H9 (cell line): Measurements from ENCODE around the gene PEAK3. TPM values are rescaled to one million over a fixed set of nuclear protein-coding genes. Genes with fewer than 3 reads are reported as not detected.

Source experiments
- DNase-seq: peaks from one replicate; pipeline ENCODE4 v3.0.0-alpha.2; 2017
- H2AFZ ChIP-seq: one replicate; pipeline ENCODE4 v1.6.1; 2013; ENCODE audit warnings: mild to moderate bottlenecking, low read length, control low read depth, moderate library complexity
- H2AK5ac ChIP-seq: 2 replicates; pipeline ENCODE4 v1.6.1; 2013; ENCODE audit warnings: low read length, control low read depth, mixed read lengths; ENCODE audit not compliant: insufficient read length
- H2BK120ac ChIP-seq: one replicate; pipeline ENCODE4 v1.6.1; 2013; ENCODE audit warnings: low read depth, mild to moderate bottlenecking, low read length, control low read depth, inconsistent platforms; ENCODE audit not compliant: poor library complexity, severe bottlenecking
- H2BK12ac ChIP-seq: 2 replicates; pipeline ENCODE4 v1.6.1; 2013; ENCODE audit warnings: low read length, control low read depth, mixed read lengths, low read depth; ENCODE audit not compliant: insufficient read length
- H2BK15ac ChIP-seq: 2 replicates; pipeline ENCODE4 v1.6.1; 2013; ENCODE audit warnings: low read depth, low read length, control low read depth
- H2BK20ac ChIP-seq: one replicate; pipeline ENCODE4 v1.6.1; 2013; ENCODE audit warnings: low read depth, mild to moderate bottlenecking, low read length, control low read depth, inconsistent platforms; ENCODE audit not compliant: poor library complexity, severe bottlenecking
- H2BK5ac ChIP-seq: 2 replicates; pipeline ENCODE4 v1.6.1; 2013; ENCODE audit warnings: low read length, control low read depth, mixed read lengths; ENCODE audit not compliant: insufficient read length
- H3K14ac ChIP-seq: 2 replicates; pipeline ENCODE4 v1.6.1; 2013; ENCODE audit warnings: low read length, control low read depth; ENCODE audit not compliant: insufficient read depth
- H3K18ac ChIP-seq: 2 replicates; pipeline ENCODE4 v1.6.1; 2013; ENCODE audit warnings: low read depth, mild to moderate bottlenecking, mixed read lengths, low read length, control low read depth; ENCODE audit not compliant: insufficient read length
- H3K23ac ChIP-seq: 2 replicates; pipeline ENCODE4 v1.6.1; 2013; ENCODE audit warnings: low read length, control low read depth, mixed read lengths, low read depth; ENCODE audit not compliant: insufficient read length
- H3K23me2 ChIP-seq: 2 replicates; pipeline ENCODE4 v1.6.1; 2013; ENCODE audit warnings: low read depth, mild to moderate bottlenecking, mixed read lengths, low read length, control low read depth; ENCODE audit not compliant: insufficient read length, poor library complexity, severe bottlenecking
- H3K27ac ChIP-seq: 2 replicates; pipeline ENCODE4 v1.5.1; 2013; ENCODE audit warnings: low read length, control low read depth, mixed read lengths, low read depth; ENCODE audit not compliant: insufficient read length
- H3K27me3 ChIP-seq: 2 replicates; pipeline ENCODE4 v1.6.1; 2013; ENCODE audit warnings: low read length, control low read depth, inconsistent platforms; ENCODE audit not compliant: insufficient read depth
- H3K4ac ChIP-seq: 2 replicates; pipeline ENCODE4 v1.6.1; 2013; ENCODE audit warnings: low read depth, mild to moderate bottlenecking, control low read depth, inconsistent platforms, low read length, moderate library complexity
- H3K4me1 ChIP-seq: 2 replicates; pipeline ENCODE4 v1.6.1; 2013; ENCODE audit warnings: low read length, control low read depth, inconsistent platforms; ENCODE audit not compliant: insufficient read depth
- H3K4me2 ChIP-seq: 2 replicates; pipeline ENCODE4 v1.6.1; 2013; ENCODE audit warnings: low read length, control low read depth, mixed read lengths; ENCODE audit not compliant: insufficient read length, insufficient read depth
- H3K56ac ChIP-seq: 2 replicates; pipeline ENCODE4 v1.6.1; 2013; ENCODE audit warnings: low read depth, mild to moderate bottlenecking, mixed read lengths, low read length, control low read depth; ENCODE audit not compliant: insufficient read length
- H3K79me1 ChIP-seq: 2 replicates; pipeline ENCODE4 v1.6.1; 2013; ENCODE audit warnings: low read depth, mild to moderate bottlenecking, moderate library complexity, low read length, control low read depth, inconsistent platforms; ENCODE audit not compliant: insufficient read depth, poor library complexity, severe bottlenecking
- H3K79me2 ChIP-seq: 2 replicates; pipeline ENCODE4 v1.6.1; 2013; ENCODE audit warnings: low read length, control low read depth, inconsistent platforms; ENCODE audit not compliant: insufficient read depth
- H3K9ac ChIP-seq: 2 replicates; pipeline ENCODE4 v1.6.1; 2013; ENCODE audit warnings: low read length, control low read depth, mixed read lengths; ENCODE audit not compliant: insufficient read length; ENCODE audit errors: extremely low read depth
- H3K9me3 ChIP-seq: one replicate; pipeline ENCODE4 v1.6.1; 2013; ENCODE audit warnings: low read depth, low read length, inconsistent platforms; ENCODE audit not compliant: control insufficient read depth
- H3T11ph ChIP-seq: one replicate; pipeline ENCODE4 v1.6.1; 2013; ENCODE audit warnings: mild to moderate bottlenecking, low read length, control low read depth, inconsistent platforms
- H4K20me1 ChIP-seq: one replicate; pipeline ENCODE4 v1.6.1; 2013; ENCODE audit not compliant: control insufficient read depth, insufficient read length, insufficient read depth
- H4K5ac ChIP-seq: 2 replicates; pipeline ENCODE4 v1.6.1; 2013; ENCODE audit warnings: low read depth, mild to moderate bottlenecking, mixed read lengths, low read length, control low read depth; ENCODE audit not compliant: insufficient read length
- H4K8ac ChIP-seq: replicated peaks from 2 replicates; pipeline ENCODE4 v1.6.1; 2013; ENCODE audit warnings: low read length, control low read depth, mixed read lengths, low read depth; ENCODE audit not compliant: insufficient read length
- H4K91ac ChIP-seq: 2 replicates; pipeline ENCODE4 v1.6.1; 2013; ENCODE audit warnings: low read depth, mild to moderate bottlenecking, moderate library complexity, mixed read lengths, low read length, control low read depth; ENCODE audit not compliant: insufficient read length
- H3K27ac Mint-ChIP-seq, 3 experiments: 2 replicates in 2 of 3; 3 replicates in 1 of 3; pipeline ENCODE4 v1.8.0; 2020 to 2021; ENCODE audit warnings: mixed read lengths in 3 of 3, mild to moderate bottlenecking in 1 of 3, moderate library complexity in 1 of 3
- H3K27me3 Mint-ChIP-seq: 2 replicates; pipeline ENCODE4 v1.8.0; 2021; ENCODE audit warnings: low read depth, mild to moderate bottlenecking, moderate library complexity, mixed read lengths
- H3K36me3 Mint-ChIP-seq, 3 experiments: 2 replicates in 2 of 3; 3 replicates in 1 of 3; pipeline ENCODE4 v1.8.0; 2020 to 2021; ENCODE audit warnings: low read depth in 3 of 3, mixed read lengths in 3 of 3; ENCODE audit not compliant: insufficient read depth in 1 of 3
- H3K4me1 Mint-ChIP-seq, 2 experiments: 2 replicates each; pipeline ENCODE4 v1.8.0; 2020; ENCODE audit warnings: mixed read lengths in 2 of 2
- H3K4me3 Mint-ChIP-seq, 2 experiments: 2 replicates in 1 of 2; 3 replicates in 1 of 2; pipeline ENCODE4 v1.8.0; 2020 to 2021; ENCODE audit warnings: mild to moderate bottlenecking in 2 of 2, mixed read lengths in 2 of 2, moderate library complexity in 1 of 2
- H3K9me3 Mint-ChIP-seq, 2 experiments: 2 replicates in 1 of 2; 3 replicates in 1 of 2; pipeline ENCODE4 v1.8.0; 2020; ENCODE audit warnings: mild to moderate bottlenecking in 2 of 2, mixed read lengths in 2 of 2, moderate library complexity in 1 of 2
- WGBS: extraction: QIAGEN DNeasy Blood & Tissue Kit; methylation state at CpG from one replicate; pipeline ENCODE4 v1.1.7; 2013; ENCODE audit warnings: missing lambda C conversion rate, low lambda C conversion rate, mixed read lengths; ENCODE audit not compliant: insufficient read length; ENCODE audit errors: extremely low coverage; 5-methylcytosine and 5-hydroxymethylcytosine counted together
- total RNA-seq: library from RNA; stranded (reverse); gene quantifications from 2 replicates; pipeline ENCODE4 v1.2.1, GENCODE V29; 2021
- TF ChIP-seq, protein P1 (sequence below): fragments of 200-600 bp; sonication (generic); conservative IDR thresholded peaks from 3 replicates; pipeline ENCODE4 v1.8.0; 2021; ENCODE audit warnings: antibody characterized with exemption, mild to moderate bottlenecking

PEAK3 gene
- total RNA-seq, 1 experiment from 2014 or later: not detected

GRCh38 chr19:2286402-2287140, 4.6 kb upstream of the PEAK3 start:
- Histone ChIP-seq H3K79me2 (no peaks in the 10 kb centered on the region), H2BK120ac (no peak overlapping the region), H4K91ac (no peak overlapping the region), H3K23ac (no peak overlapping the region), H3K4me2 (no peak overlapping the region), H2BK12ac (no peak overlapping the region), H2BK15ac (no peak overlapping the region), H2AFZ (no peak overlapping the region), H4K8ac (no peak overlapping the region), H3K14ac (no peak overlapping the region; the same call in 1 of the 2 replicates), H2BK5ac (no peak overlapping the region), H3K79me1 (no peaks in the 10 kb centered on the region), H3K4me1 (no peaks in the 10 kb centered on the region), H3K27ac (no peak overlapping the region), H3K23me2 (peaks cover 7% of the 10 kb centered on the region), H3K4ac (no peak overlapping the region), H3K9me3 (no peaks in the 10 kb centered on the region), H4K20me1 (no peaks in the 10 kb centered on the region), H3K56ac (no peak overlapping the region), H2AK5ac (no peak overlapping the region), H3T11ph (no peak overlapping the region), H4K5ac (no peak overlapping the region), H3K18ac (no peak overlapping the region), H3K9ac (no peak overlapping the region), H2BK20ac (no peak overlapping the region), H3K27me3 (peaks cover 34% of the 10 kb centered on the region; the same call in 1 of the 2 replicates)
- H3K27ac Mint-ChIP-seq: no peak overlapping the region
- no peak for DNase-seq
- peaks cover 86% of the 10 kb centered on the region for H3K27me3 Mint-ChIP-seq
- no CpG with 5 or more reads among the region's 20 CpGs for whole genome bisulfite sequencing
- TF ChIP-seq, protein P1, sequence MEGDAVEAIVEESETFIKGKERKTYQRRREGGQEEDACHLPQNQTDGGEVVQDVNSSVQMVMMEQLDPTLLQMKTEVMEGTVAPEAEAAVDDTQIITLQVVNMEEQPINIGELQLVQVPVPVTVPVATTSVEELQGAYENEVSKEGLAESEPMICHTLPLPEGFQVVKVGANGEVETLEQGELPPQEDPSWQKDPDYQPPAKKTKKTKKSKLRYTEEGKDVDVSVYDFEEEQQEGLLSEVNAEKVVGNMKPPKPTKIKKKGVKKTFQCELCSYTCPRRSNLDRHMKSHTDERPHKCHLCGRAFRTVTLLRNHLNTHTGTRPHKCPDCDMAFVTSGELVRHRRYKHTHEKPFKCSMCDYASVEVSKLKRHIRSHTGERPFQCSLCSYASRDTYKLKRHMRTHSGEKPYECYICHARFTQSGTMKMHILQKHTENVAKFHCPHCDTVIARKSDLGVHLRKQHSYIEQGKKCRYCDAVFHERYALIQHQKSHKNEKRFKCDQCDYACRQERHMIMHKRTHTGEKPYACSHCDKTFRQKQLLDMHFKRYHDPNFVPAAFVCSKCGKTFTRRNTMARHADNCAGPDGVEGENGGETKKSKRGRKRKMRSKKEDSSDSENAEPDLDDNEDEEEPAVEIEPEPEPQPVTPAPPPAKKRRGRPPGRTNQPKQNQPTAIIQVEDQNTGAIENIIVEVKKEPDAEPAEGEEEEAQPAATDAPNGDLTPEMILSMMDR: no peak
- peaks cover 0 to 7% (median 4%) of the 10 kb centered on the region in 3 experiments; a peak in 3 of 7 replicates for H3K36me3 Mint-ChIP-seq
- H3K4me1 Mint-ChIP-seq: peaks cover 7 to 17% of the 10 kb centered on the region in 2 experiments; a peak in 3 of 4 replicates
- H3K9me3 Mint-ChIP-seq: peaks cover 5 to 6% of the 10 kb centered on the region in 2 experiments; a peak in 3 of 5 replicates
- no peak overlapping the region for H3K4me3 Mint-ChIP-seq
